RPMI7951 (cell line): ENCODE results near the gene QRSL1. TPM values are rescaled to one million over a fixed set of nuclear protein-coding genes. Genes with fewer than 3 reads are reported as not detected.
"Not testable (repeated sequence)": the region's sequence is repeated elsewhere in the genome, so short reads cannot be mapped to it uniquely, and the experiment has no call there.

ENCODE experiments used
- DNase-seq: peaks from one replicate; pipeline ENCODE4 v3.0.0-alpha.2; 2012; ENCODE audit warnings: low read depth
- total RNA-seq: library from RNA; depleted of rRNA; stranded (reverse); fragments of >200 nt; shearing (Covaris generic); gene quantifications from 2 replicates; pipeline ENCODE4 v1.2.3, GENCODE V29; 2014; rRNA removed

QRSL1 gene
- 13.9 and 15.8 TPM in 2 replicates for total RNA-seq

GRCh38 chr6:106629103-106629858 lies at the start of gene QRSL1, which contains the start of gene RTN4IP1:
Gene QRSL1 (plus strand): TSS chr6:106629578. CDS start chr6:106629682, 104 bp downstream.
Gene RTN4IP1 (minus strand): TSS chr6:106629498. CDS start chr6:106629021, 477 bp downstream.
- peak; percentile 89 for DNase-seq

- no peak for DNase-seq
These were observed 47.9 kb upstream of the QRSL1 start for GRCh38 chr6:106581468-106581867.

GRCh38 chr6:106586815-106587415 lies 42.5 kb upstream of the QRSL1 start:
- no peak for DNase-seq

GRCh38 chr6:106588937-106589336 lies 40.4 kb upstream of the QRSL1 start:
- not testable (repeated sequence) for DNase-seq

GRCh38 chr6:106591111-106591825 lies 38.1 kb upstream of the QRSL1 start:
- DNase-seq: peak; percentile 87

GRCh38 chr6:106599440-106599839 lies 29.9 kb upstream of the QRSL1 start:
- DNase-seq: no peak

- DNase-seq: no peak
These were observed 29.0 kb upstream of the QRSL1 start for GRCh38 chr6:106600329-106600728.

GRCh38 chr6:106608080-106608668 lies 21.2 kb upstream of the QRSL1 start:
- DNase-seq: peak; percentile 61

GRCh38 chr6:106609699-106610098 lies 19.7 kb upstream of the QRSL1 start:
- DNase-seq: peak; percentile 14

GRCh38 chr6:106611030-106611429 lies 18.3 kb upstream of the QRSL1 start:
- no peak for DNase-seq

GRCh38 chr6:106612671-106613416 lies 16.5 kb upstream of the QRSL1 start:
- no peak for DNase-seq

GRCh38 chr6:106613590-106613989 lies 15.8 kb upstream of the QRSL1 start:
- no peak for DNase-seq

GRCh38 chr6:106614166-106614565 lies 15.2 kb upstream of the QRSL1 start:
- no peak for DNase-seq

- DNase-seq: no peak
These were observed 14.7 kb upstream of the QRSL1 start for GRCh38 chr6:106614592-106615257.

- DNase-seq: no peak
These were observed 12.1 kb upstream of the QRSL1 start for GRCh38 chr6:106617302-106617701.

- no peak for DNase-seq
These were observed 11.5 kb upstream of the QRSL1 start for GRCh38 chr6:106617857-106618256.

GRCh38 chr6:106618324-106618723 lies 11.1 kb upstream of the QRSL1 start:
- no peak for DNase-seq

- DNase-seq: no peak
These were observed 10.2 kb upstream of the QRSL1 start for GRCh38 chr6:106619223-106619622.

- no peak for DNase-seq
These were observed 8.3 kb upstream of the QRSL1 start for GRCh38 chr6:106620931-106621672.

- no peak for DNase-seq
These were observed 7.0 kb upstream of the QRSL1 start for GRCh38 chr6:106622412-106622811.
